Breast epithelium (tissue), 3 donors: ENCODE measurements around the gene POLH.

Experiments
- POLR2A ChIP-seq: fragments of 450-650 bp; IDR thresholded peaks from one replicate; pipeline ENCODE4 v1.6.1; 2016; ENCODE audit warnings: antibody characterized with exemption, mild to moderate bottlenecking, moderate library complexity
- POLR2AphosphoS5 ChIP-seq, 3 donors: sonication (generic); formaldehyde crosslinking; IDR thresholded peaks; one replicate each; pipeline ENCODE4 v1.6.1; 2017; ENCODE audit warnings: antibody characterized with exemption in 3 of 3
- TF ChIP-seq, protein P1 (sequence below), 3 donors: fragments of 450-650 bp; IDR thresholded peaks; one replicate each; pipeline ENCODE4 v1.5.1; 2016 to 2017; ENCODE audit warnings: antibody characterized with exemption in 3 of 3, mild to moderate bottlenecking in 3 of 3, moderate library complexity in 3 of 3

DNA sequence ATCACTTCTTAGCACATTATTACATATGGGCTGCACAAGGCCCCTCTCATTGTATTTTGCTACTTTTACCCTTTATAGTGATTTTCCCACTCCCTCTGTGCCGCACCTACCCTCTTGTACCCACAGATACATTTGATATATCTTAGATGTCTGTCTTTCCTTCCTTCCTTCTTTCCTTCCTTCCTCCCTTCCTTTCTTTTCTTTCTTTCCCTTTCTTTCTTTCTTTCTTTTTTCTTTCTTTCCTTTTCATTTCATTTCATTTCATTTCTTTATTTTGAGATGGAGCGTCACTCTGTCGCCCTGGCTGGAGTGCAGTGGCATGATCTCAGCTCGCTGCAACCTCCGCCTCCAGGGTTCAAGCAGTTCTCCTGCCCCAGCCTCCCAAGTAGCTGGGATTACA, 12.2 kb downstream of the POLH start:
- TF ChIP-seq, protein P1, sequence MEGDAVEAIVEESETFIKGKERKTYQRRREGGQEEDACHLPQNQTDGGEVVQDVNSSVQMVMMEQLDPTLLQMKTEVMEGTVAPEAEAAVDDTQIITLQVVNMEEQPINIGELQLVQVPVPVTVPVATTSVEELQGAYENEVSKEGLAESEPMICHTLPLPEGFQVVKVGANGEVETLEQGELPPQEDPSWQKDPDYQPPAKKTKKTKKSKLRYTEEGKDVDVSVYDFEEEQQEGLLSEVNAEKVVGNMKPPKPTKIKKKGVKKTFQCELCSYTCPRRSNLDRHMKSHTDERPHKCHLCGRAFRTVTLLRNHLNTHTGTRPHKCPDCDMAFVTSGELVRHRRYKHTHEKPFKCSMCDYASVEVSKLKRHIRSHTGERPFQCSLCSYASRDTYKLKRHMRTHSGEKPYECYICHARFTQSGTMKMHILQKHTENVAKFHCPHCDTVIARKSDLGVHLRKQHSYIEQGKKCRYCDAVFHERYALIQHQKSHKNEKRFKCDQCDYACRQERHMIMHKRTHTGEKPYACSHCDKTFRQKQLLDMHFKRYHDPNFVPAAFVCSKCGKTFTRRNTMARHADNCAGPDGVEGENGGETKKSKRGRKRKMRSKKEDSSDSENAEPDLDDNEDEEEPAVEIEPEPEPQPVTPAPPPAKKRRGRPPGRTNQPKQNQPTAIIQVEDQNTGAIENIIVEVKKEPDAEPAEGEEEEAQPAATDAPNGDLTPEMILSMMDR (IDR thresholded peaks at IDR 0.05): no peak
- TF ChIP-seq POLR2A: no peak
- TF ChIP-seq POLR2AphosphoS5 (IDR thresholded peaks at IDR 0.05): no peak
